GM08714 (cell line): Measurements from ENCODE around the gene AMH.

Source experiments
- H3K4me3 ChIP-seq: fragments of 200-500 bp; sonication (Bioruptor generic); 2 replicates; pipeline ENCODE4 v1.5.1; 2014; ENCODE audit warnings: mild to moderate bottlenecking, low read length, inconsistent platforms
- ZNF274 ChIP-seq: IDR thresholded peaks from 2 replicates; pipeline ENCODE4 v1.6.1; 2012; ENCODE audit warnings: mild to moderate bottlenecking, low read depth, low read length

Gene AMH

DNA sequence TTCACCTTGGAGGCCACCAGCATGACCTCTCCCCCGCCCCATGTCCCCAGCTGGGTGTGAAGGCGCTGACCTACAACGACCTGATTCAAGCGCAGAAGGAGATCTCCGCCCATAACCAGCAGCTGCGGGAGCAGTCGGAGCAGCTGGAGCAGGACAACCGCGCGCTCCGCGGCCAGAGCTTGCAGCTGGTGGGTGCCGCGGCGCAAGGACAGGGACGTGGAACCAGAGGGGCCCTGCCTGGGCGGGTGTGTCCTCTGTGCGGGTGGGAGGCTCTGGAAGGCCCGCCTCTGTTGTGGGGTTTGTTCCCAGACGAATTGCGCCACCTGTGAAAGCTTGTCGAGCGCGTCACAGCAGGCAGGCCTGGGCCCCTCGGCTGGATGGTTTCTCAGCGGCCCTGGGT, 35.3 kb upstream of the AMH start:
- H3K4me3 ChIP-seq, result no peak overlapping the region
- no peak for TF ChIP-seq ZNF274

DNA sequence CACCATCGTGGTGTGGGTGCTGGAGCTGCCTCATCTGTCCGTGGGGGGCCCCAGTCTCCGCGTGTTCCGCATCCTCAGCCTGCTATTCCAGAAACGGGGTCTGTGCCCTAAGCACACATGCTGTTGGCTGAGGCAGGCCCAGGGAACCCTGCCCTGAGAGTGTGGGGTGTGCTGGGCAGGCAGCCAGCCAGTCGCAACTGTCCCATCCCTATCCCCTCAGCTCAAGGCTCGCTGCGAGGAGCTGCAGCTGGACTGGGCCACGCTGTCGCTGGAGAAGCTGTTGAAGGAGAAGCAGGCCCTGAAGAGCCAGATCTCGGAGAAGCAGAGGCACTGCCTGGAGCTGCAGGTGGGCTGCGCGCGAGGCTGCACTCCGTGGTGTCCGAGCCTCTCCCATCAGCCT, 34.9 kb upstream of the AMH start:
- TF ChIP-seq ZNF274, result no peak
- H3K4me3 ChIP-seq, result no peak overlapping the region

DNA sequence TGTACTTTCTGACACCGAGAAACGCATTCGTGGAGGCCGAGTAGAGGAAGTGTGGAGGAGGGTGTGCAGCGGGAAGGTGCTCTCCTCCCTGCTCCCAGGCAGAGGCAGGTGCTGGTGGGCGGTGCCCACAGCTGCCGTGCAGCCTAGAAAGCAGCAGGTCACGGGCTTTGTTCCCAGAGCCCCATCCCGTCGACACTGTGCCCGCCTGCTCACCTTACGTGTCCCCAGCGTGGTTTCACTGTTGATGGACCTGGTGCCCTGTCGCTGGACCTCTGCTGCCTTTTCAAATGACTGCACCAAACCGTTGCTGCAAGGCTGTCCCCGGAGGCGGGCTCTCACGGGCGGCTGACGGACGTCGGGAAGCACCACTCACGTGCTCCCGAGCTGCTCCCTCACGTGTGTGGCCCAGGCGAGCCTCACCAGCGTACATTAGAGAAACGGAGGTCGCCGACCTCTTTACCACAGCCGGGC, 33.8 kb upstream of the AMH start:
- no peak for TF ChIP-seq ZNF274
- H3K4me3 ChIP-seq, result no peak overlapping the region

DNA sequence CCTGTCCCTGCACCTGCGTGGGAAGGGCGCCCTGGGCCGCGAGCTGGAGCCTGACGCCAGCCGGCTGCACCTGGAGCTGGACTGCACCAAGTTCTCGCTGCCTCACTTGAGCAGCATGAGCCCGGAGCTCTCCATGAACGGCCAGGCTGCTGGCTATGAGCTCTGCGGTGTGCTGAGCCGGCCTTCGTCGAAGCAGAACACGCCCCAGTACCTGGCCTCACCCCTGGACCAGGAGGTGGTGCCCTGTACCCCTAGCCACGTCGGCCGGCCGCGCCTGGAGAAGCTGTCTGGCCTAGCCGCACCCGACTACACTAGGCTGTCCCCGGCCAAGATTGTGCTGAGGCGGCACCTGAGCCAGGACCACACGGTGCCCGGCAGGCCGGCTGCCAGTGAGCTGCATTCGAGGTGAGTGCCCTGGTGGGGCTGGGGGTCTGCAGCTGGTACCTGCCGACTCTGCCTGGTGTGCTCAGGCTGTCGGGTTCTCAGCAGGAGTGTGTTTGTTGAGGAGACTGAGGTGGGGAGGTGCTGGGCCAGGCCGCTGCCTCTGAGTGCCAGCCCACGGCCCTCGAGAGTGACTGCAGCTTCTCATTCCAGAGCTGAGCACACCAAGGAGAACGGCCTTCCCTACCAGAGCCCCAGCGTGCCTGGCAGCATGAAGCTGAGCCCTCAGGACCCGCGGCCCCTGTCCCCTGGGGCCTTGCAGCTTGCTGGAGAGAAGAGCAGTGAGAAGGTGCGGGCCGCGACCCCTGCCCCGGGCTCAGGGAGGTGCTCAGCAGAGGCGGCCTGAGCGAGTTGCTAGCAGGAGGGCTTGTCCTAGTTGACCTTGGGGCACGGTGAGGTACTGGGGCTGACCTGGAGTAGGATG, 32.5 kb upstream of the AMH start:
- TF ChIP-seq ZNF274, result no peak
- H3K4me3 ChIP-seq, result no peak overlapping the region

- TF ChIP-seq ZNF274, result no peak
Observed at GRCh38 chr19:2217591-2217990, 31.5 kb upstream of the AMH start.

DNA sequence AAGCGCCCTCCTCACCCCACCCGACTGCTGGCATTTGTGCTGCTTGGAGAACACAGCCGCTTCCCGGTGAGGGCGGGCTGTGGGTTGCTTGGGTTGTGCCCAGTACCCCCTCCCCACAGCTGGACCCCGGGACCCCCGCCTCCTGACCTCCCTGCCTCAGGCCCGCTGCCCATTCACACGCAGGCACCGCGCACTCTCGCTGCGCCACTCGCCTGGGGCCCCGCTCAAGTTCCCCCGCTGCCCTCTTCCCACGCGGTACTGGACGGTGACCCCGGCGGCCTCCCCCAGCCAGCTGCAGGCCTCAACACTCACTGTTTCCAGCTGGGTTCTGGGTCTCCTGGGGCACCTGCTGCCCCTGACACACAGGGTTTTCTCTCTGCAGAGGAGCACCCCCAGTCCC, 29.4 kb upstream of the AMH start:
- H3K4me3 ChIP-seq, result no peak overlapping the region
- no peak for TF ChIP-seq ZNF274

More at GRCh38 chr19:2217591-2217990, 31.5 kb upstream of the AMH start:
- no peak overlapping the region for H3K4me3 ChIP-seq

- no peak for TF ChIP-seq ZNF274
- no peak overlapping the region for H3K4me3 ChIP-seq
Observed at GRCh38 chr19:2221250-2221831, 27.8 kb upstream of the AMH start.

- H3K4me3 ChIP-seq, result no peak overlapping the region
Observed at GRCh38 chr19:2221918-2222317, 27.2 kb upstream of the AMH start.

DNA sequence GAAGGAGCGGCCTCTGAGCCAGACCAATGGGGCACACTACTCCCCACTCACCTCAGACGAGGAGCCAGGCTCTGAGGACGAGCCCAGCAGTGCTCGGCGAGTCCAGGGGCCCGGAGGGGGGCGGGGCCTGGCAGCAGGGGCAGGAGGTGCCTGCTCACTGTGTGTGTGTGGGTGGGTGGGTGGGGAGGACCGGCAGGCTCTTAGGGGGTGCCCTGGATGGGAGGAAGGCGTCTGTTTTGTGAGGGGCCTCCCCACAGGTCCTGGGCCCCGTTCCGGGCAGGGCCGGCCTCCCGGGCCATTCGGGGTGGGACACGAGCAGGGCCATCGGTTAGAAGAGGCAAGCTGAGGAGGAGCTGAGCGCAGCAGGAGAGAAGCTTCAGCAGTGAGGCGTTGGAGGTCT, 25.7 kb upstream of the AMH start:
- no peak for TF ChIP-seq ZNF274
- no peak overlapping the region for H3K4me3 ChIP-seq

More at GRCh38 chr19:2221918-2222317, 27.2 kb upstream of the AMH start:
- no peak for TF ChIP-seq ZNF274

DNA sequence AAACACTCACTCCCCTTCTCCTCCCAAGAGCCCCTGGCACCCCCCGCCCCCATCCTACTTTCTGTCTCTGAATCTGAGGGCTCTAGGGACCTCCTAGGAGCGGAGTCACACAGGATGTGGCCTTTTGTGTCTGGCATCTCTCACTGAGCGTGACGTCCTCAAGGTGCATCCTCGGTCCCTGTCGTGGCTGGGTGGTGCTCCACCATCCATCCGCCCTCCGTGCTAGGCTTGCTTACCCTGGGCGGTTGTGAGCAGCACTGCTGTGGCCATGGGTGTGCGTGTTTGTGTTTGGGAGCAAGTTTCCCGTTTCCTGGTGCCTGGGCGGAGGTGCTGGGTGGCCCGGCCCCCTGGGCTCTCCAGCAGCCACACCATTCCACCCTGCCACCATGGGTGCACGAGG, 25.2 kb upstream of the AMH start:
- no peak for TF ChIP-seq ZNF274
- H3K4me3 ChIP-seq, result no peak overlapping the region

DNA sequence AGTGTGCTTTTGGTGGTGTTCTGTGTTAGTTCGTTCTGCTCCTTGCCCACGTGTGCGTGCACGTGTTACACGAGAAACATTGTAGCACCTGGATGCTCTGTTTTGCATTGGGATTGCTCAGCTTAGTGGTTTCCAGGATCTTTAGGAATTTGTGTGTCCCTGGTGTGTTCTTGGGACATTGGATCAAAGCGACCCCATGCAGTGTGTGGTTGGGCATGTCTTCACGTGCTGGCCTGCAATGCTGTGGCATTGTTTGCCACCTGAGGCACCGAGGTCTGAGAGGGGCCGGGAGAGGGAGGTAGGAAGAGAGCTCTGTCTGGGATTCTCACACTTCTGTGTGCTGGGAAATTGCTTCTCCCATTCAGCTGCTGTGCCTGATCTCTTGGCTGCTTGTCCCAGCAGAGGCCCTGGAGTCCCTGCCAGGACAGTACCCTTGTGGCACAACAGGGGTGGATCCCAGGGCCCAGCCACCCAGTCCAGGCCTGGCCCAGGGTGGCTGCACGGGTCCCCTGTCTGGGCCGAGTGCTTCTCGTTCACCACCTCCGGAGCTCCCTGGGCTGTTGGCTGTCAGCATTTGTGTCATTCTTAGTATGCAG, 24.3 kb upstream of the AMH start:
- H3K4me3 ChIP-seq, result no peak overlapping the region
- no peak for TF ChIP-seq ZNF274

GRCh38 chr19:2225415-2226050, 23.6 kb upstream of the AMH start:
- TF ChIP-seq ZNF274, result no peak
- H3K4me3 ChIP-seq, result no peak overlapping the region

- no peak for TF ChIP-seq ZNF274
- no peak overlapping the region for H3K4me3 ChIP-seq
Observed at GRCh38 chr19:2226051-2226839, 22.9 kb upstream of the AMH start.
